SK-N-SH treated with all-trans-retinoic acid at 6 μM for 48 hours (cell line): Measurements from ENCODE around the gene ZMIZ1.

Experiments
- ARNTL ChIP-seq: fragments of 450-650 bp; formaldehyde crosslinking; IDR thresholded peaks from 2 replicates; pipeline ENCODE4 v1.5.0; 2020; ENCODE audit warnings: low read depth, mild to moderate bottlenecking, moderate library complexity, borderline replicate concordance
- OSR1 ChIP-seq: fragments of 250-450 bp; sonication (Bioruptor Pico); IDR thresholded peaks from 2 replicates; pipeline ENCODE4 v1.8.0; 2022; ENCODE audit warnings: moderate library complexity, mild to moderate bottlenecking, inconsistent platforms
- ZFP30 ChIP-seq: fragments of 450-650 bp; formaldehyde crosslinking; IDR thresholded peaks from 2 replicates; pipeline ENCODE4 v1.5.0; 2022; ENCODE audit warnings: mild to moderate bottlenecking, moderate library complexity
- TF ChIP-seq, protein P1 (sequence below): fragments of 250-450 bp; sonication (Bioruptor Pico); IDR thresholded peaks from 2 replicates; pipeline ENCODE4 v1.5.0; 2020; ENCODE audit warnings: mild to moderate bottlenecking, moderate library complexity
- TF ChIP-seq, protein P2 (sequence below): fragments of 250-450 bp; sonication (Bioruptor Pico); IDR thresholded peaks from 2 replicates; pipeline ENCODE4 v1.5.1; 2020; ENCODE audit warnings: low read depth, mild to moderate bottlenecking, moderate library complexity
- TF ChIP-seq, protein P3 (sequence below): fragments of 250-450 bp; sonication (Bioruptor Pico); IDR thresholded peaks from 2 replicates; pipeline ENCODE4 v1.8.0; 2021; ENCODE audit warnings: low read depth, mild to moderate bottlenecking, moderate library complexity, borderline replicate concordance

DNA sequence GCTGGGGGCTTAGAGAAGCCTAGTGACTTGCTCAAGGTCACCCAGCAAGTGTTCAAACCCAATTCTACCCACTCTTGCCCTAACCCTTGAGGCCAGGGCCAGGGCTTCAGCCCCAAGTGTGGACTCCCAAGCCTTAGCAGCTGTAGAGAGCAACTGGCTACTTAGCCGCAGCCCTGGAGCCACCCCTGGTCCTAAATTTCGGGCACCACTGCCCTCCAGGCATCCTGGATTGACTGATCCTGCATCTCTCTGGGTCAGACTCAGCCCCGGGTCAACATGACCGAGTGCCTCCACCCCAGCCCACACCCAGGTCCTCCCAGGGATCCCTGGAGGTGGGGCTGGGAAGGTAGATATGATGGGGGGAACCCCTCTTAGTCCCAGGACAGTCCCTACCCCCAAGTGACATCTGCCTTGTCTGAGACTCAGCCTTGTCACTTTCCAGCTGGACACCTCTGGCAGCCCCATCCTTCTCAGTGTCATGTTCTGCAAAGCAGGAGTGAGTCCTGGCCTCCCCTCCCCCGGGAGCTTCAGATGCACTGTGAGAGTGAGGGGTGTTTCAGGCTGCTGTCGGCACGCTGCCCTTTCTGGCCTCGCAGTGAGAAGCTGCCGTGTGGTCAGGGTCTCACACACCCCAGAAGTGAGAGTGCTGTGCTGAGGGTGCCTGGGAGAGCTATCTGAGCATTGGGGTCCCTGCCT is 89.8 kb downstream of the ZMIZ1 start:
- TF ChIP-seq, protein P1, sequence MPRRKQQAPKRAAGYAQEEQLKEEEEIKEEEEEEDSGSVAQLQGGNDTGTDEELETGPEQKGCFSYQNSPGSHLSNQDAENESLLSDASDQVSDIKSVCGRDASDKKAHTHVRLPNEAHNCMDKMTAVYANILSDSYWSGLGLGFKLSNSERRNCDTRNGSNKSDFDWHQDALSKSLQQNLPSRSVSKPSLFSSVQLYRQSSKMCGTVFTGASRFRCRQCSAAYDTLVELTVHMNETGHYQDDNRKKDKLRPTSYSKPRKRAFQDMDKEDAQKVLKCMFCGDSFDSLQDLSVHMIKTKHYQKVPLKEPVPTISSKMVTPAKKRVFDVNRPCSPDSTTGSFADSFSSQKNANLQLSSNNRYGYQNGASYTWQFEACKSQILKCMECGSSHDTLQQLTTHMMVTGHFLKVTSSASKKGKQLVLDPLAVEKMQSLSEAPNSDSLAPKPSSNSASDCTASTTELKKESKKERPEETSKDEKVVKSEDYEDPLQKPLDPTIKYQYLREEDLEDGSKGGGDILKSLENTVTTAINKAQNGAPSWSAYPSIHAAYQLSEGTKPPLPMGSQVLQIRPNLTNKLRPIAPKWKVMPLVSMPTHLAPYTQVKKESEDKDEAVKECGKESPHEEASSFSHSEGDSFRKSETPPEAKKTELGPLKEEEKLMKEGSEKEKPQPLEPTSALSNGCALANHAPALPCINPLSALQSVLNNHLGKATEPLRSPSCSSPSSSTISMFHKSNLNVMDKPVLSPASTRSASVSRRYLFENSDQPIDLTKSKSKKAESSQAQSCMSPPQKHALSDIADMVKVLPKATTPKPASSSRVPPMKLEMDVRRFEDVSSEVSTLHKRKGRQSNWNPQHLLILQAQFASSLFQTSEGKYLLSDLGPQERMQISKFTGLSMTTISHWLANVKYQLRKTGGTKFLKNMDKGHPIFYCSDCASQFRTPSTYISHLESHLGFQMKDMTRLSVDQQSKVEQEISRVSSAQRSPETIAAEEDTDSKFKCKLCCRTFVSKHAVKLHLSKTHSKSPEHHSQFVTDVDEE (CRISPR knock-in tag): no peak
- TF ChIP-seq, protein P2, sequence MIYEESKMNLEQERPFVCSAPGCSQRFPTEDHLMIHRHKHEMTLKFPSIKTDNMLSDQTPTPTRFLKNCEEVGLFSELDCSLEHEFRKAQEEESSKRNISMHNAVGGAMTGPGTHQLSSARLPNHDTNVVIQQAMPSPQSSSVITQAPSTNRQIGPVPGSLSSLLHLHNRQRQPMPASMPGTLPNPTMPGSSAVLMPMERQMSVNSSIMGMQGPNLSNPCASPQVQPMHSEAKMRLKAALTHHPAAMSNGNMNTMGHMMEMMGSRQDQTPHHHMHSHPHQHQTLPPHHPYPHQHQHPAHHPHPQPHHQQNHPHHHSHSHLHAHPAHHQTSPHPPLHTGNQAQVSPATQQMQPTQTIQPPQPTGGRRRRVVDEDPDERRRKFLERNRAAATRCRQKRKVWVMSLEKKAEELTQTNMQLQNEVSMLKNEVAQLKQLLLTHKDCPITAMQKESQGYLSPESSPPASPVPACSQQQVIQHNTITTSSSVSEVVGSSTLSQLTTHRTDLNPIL: no peak
- TF ChIP-seq, protein P3, sequence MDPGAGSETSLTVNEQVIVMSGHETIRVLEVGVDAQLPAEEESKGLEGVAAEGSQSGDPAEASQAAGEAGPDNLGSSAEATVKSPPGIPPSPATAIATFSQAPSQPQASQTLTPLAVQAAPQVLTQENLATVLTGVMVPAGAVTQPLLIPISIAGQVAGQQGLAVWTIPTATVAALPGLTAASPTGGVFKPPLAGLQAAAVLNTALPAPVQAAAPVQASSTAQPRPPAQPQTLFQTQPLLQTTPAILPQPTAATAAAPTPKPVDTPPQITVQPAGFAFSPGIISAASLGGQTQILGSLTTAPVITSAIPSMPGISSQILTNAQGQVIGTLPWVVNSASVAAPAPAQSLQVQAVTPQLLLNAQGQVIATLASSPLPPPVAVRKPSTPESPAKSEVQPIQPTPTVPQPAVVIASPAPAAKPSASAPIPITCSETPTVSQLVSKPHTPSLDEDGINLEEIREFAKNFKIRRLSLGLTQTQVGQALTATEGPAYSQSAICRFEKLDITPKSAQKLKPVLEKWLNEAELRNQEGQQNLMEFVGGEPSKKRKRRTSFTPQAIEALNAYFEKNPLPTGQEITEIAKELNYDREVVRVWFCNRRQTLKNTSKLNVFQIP (CRISPR knock-in tag): no peak
- TF ChIP-seq ARNTL (no peak), OSR1 (CRISPR knock-in tag) (no peak), ZFP30 (no peak)
